H9 (cell line): ENCODE results near the gene GPR62. TPM values are rescaled to one million over a fixed set of nuclear protein-coding genes. Genes with fewer than 3 reads are reported as not detected.

Source experiments
- DNase-seq: peaks from one replicate; pipeline ENCODE4 v3.0.0-alpha.2; 2017
- H2AFZ ChIP-seq: one replicate; pipeline ENCODE4 v1.6.1; 2013; ENCODE audit warnings: mild to moderate bottlenecking, low read length, control low read depth, moderate library complexity
- H2AK5ac ChIP-seq: 2 replicates; pipeline ENCODE4 v1.6.1; 2013; ENCODE audit warnings: low read length, control low read depth, mixed read lengths; ENCODE audit not compliant: insufficient read length
- H2BK120ac ChIP-seq: one replicate; pipeline ENCODE4 v1.6.1; 2013; ENCODE audit warnings: low read depth, mild to moderate bottlenecking, low read length, control low read depth, inconsistent platforms; ENCODE audit not compliant: poor library complexity, severe bottlenecking
- H2BK12ac ChIP-seq: 2 replicates; pipeline ENCODE4 v1.6.1; 2013; ENCODE audit warnings: low read length, control low read depth, mixed read lengths, low read depth; ENCODE audit not compliant: insufficient read length
- H2BK15ac ChIP-seq: 2 replicates; pipeline ENCODE4 v1.6.1; 2013; ENCODE audit warnings: low read depth, low read length, control low read depth
- H2BK20ac ChIP-seq: one replicate; pipeline ENCODE4 v1.6.1; 2013; ENCODE audit warnings: low read depth, mild to moderate bottlenecking, low read length, control low read depth, inconsistent platforms; ENCODE audit not compliant: poor library complexity, severe bottlenecking
- H2BK5ac ChIP-seq: 2 replicates; pipeline ENCODE4 v1.6.1; 2013; ENCODE audit warnings: low read length, control low read depth, mixed read lengths; ENCODE audit not compliant: insufficient read length
- H3K14ac ChIP-seq: 2 replicates; pipeline ENCODE4 v1.6.1; 2013; ENCODE audit warnings: low read length, control low read depth; ENCODE audit not compliant: insufficient read depth
- H3K18ac ChIP-seq: 2 replicates; pipeline ENCODE4 v1.6.1; 2013; ENCODE audit warnings: low read depth, mild to moderate bottlenecking, mixed read lengths, low read length, control low read depth; ENCODE audit not compliant: insufficient read length
- H3K23ac ChIP-seq: 2 replicates; pipeline ENCODE4 v1.6.1; 2013; ENCODE audit warnings: low read length, control low read depth, mixed read lengths, low read depth; ENCODE audit not compliant: insufficient read length
- H3K23me2 ChIP-seq: 2 replicates; pipeline ENCODE4 v1.6.1; 2013; ENCODE audit warnings: low read depth, mild to moderate bottlenecking, mixed read lengths, low read length, control low read depth; ENCODE audit not compliant: insufficient read length, poor library complexity, severe bottlenecking
- H3K27ac ChIP-seq: 2 replicates; pipeline ENCODE4 v1.5.1; 2013; ENCODE audit warnings: low read length, control low read depth, mixed read lengths, low read depth; ENCODE audit not compliant: insufficient read length
- H3K27me3 ChIP-seq: 2 replicates; pipeline ENCODE4 v1.6.1; 2013; ENCODE audit warnings: low read length, control low read depth, inconsistent platforms; ENCODE audit not compliant: insufficient read depth
- H3K4ac ChIP-seq: 2 replicates; pipeline ENCODE4 v1.6.1; 2013; ENCODE audit warnings: low read depth, mild to moderate bottlenecking, control low read depth, inconsistent platforms, low read length, moderate library complexity
- H3K4me1 ChIP-seq: 2 replicates; pipeline ENCODE4 v1.6.1; 2013; ENCODE audit warnings: low read length, control low read depth, inconsistent platforms; ENCODE audit not compliant: insufficient read depth
- H3K4me2 ChIP-seq: 2 replicates; pipeline ENCODE4 v1.6.1; 2013; ENCODE audit warnings: low read length, control low read depth, mixed read lengths; ENCODE audit not compliant: insufficient read length, insufficient read depth
- H3K56ac ChIP-seq: 2 replicates; pipeline ENCODE4 v1.6.1; 2013; ENCODE audit warnings: low read depth, mild to moderate bottlenecking, mixed read lengths, low read length, control low read depth; ENCODE audit not compliant: insufficient read length
- H3K79me1 ChIP-seq: 2 replicates; pipeline ENCODE4 v1.6.1; 2013; ENCODE audit warnings: low read depth, mild to moderate bottlenecking, moderate library complexity, low read length, control low read depth, inconsistent platforms; ENCODE audit not compliant: insufficient read depth, poor library complexity, severe bottlenecking
- H3K79me2 ChIP-seq: 2 replicates; pipeline ENCODE4 v1.6.1; 2013; ENCODE audit warnings: low read length, control low read depth, inconsistent platforms; ENCODE audit not compliant: insufficient read depth
- H3K9ac ChIP-seq: 2 replicates; pipeline ENCODE4 v1.6.1; 2013; ENCODE audit warnings: low read length, control low read depth, mixed read lengths; ENCODE audit not compliant: insufficient read length; ENCODE audit errors: extremely low read depth
- H3K9me3 ChIP-seq: one replicate; pipeline ENCODE4 v1.6.1; 2013; ENCODE audit warnings: low read depth, low read length, inconsistent platforms; ENCODE audit not compliant: control insufficient read depth
- H3T11ph ChIP-seq: one replicate; pipeline ENCODE4 v1.6.1; 2013; ENCODE audit warnings: mild to moderate bottlenecking, low read length, control low read depth, inconsistent platforms
- H4K20me1 ChIP-seq: one replicate; pipeline ENCODE4 v1.6.1; 2013; ENCODE audit not compliant: control insufficient read depth, insufficient read length, insufficient read depth
- H4K5ac ChIP-seq: 2 replicates; pipeline ENCODE4 v1.6.1; 2013; ENCODE audit warnings: low read depth, mild to moderate bottlenecking, mixed read lengths, low read length, control low read depth; ENCODE audit not compliant: insufficient read length
- H4K8ac ChIP-seq: replicated peaks from 2 replicates; pipeline ENCODE4 v1.6.1; 2013; ENCODE audit warnings: low read length, control low read depth, mixed read lengths, low read depth; ENCODE audit not compliant: insufficient read length
- H4K91ac ChIP-seq: 2 replicates; pipeline ENCODE4 v1.6.1; 2013; ENCODE audit warnings: low read depth, mild to moderate bottlenecking, moderate library complexity, mixed read lengths, low read length, control low read depth; ENCODE audit not compliant: insufficient read length
- H3K27ac Mint-ChIP-seq, 3 experiments: 2 replicates in 2 of 3; 3 replicates in 1 of 3; pipeline ENCODE4 v1.8.0; 2020 to 2021; ENCODE audit warnings: mixed read lengths in 3 of 3, mild to moderate bottlenecking in 1 of 3, moderate library complexity in 1 of 3
- H3K27me3 Mint-ChIP-seq: 2 replicates; pipeline ENCODE4 v1.8.0; 2021; ENCODE audit warnings: low read depth, mild to moderate bottlenecking, moderate library complexity, mixed read lengths
- H3K36me3 Mint-ChIP-seq, 3 experiments: 2 replicates in 2 of 3; 3 replicates in 1 of 3; pipeline ENCODE4 v1.8.0; 2020 to 2021; ENCODE audit warnings: low read depth in 3 of 3, mixed read lengths in 3 of 3; ENCODE audit not compliant: insufficient read depth in 1 of 3
- H3K4me1 Mint-ChIP-seq, 2 experiments: 2 replicates each; pipeline ENCODE4 v1.8.0; 2020; ENCODE audit warnings: mixed read lengths in 2 of 2
- H3K4me3 Mint-ChIP-seq, 2 experiments: 2 replicates in 1 of 2; 3 replicates in 1 of 2; pipeline ENCODE4 v1.8.0; 2020 to 2021; ENCODE audit warnings: mild to moderate bottlenecking in 2 of 2, mixed read lengths in 2 of 2, moderate library complexity in 1 of 2
- H3K9me3 Mint-ChIP-seq, 2 experiments: 2 replicates in 1 of 2; 3 replicates in 1 of 2; pipeline ENCODE4 v1.8.0; 2020; ENCODE audit warnings: mild to moderate bottlenecking in 2 of 2, mixed read lengths in 2 of 2, moderate library complexity in 1 of 2
- WGBS: extraction: QIAGEN DNeasy Blood & Tissue Kit; methylation state at CpG from one replicate; pipeline ENCODE4 v1.1.7; 2013; ENCODE audit warnings: missing lambda C conversion rate, low lambda C conversion rate, mixed read lengths; ENCODE audit not compliant: insufficient read length; ENCODE audit errors: extremely low coverage; 5-methylcytosine and 5-hydroxymethylcytosine counted together
- total RNA-seq: library from RNA; stranded (reverse); gene quantifications from 2 replicates; pipeline ENCODE4 v1.2.1, GENCODE V29; 2021
- TF ChIP-seq, protein P1 (sequence below): fragments of 200-600 bp; sonication (generic); conservative IDR thresholded peaks from 3 replicates; pipeline ENCODE4 v1.8.0; 2021; ENCODE audit warnings: antibody characterized with exemption, mild to moderate bottlenecking

The GPR62 gene
- total RNA-seq, 1 experiment from 2014 or later, result 0.13 TPM

DNA sequence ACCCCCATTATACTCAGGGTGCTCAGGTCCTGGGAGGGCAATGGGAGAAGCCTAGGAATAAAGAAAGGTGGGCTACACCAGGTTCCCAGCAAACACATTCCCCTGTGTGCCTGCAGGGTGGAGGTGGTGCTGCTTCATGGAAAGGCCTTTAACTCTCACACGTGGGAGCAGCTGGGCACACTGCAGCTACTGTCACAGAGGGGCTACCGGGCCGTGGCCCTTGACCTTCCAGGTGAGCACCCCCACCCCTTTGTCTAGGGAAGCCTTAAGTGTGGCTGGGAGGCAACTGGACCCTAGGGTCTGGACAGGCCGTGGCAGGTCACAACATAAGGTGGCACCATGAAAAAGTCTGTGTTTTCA is 22.9 kb downstream of the GPR62 start:
- Histone ChIP-seq H2BK120ac (no peak overlapping the region), H3K4me1 (peaks cover 9% of the 10 kb centered on the region; the same call in 1 of the 2 replicates), H3K23me2 (peaks cover 16% of the 10 kb centered on the region), H3K27ac (no peak overlapping the region), H3K79me1 (no peaks in the 10 kb centered on the region), H4K20me1 (peaks cover 3% of the 10 kb centered on the region), H2BK5ac (no peak overlapping the region), H3K14ac (no peak overlapping the region), H3K4ac (no peak overlapping the region), H2BK12ac (no peak overlapping the region), H3K79me2 (no peaks in the 10 kb centered on the region), H2BK20ac (no peak overlapping the region), H2AK5ac (no peak overlapping the region), H3K23ac (no peak overlapping the region), H3K9ac (no peak overlapping the region), H3K9me3 (no peaks in the 10 kb centered on the region), H2BK15ac (no peak overlapping the region), H3T11ph (no peak overlapping the region), H3K56ac (no peak overlapping the region), H4K8ac (no peak overlapping the region), H3K18ac (no peak overlapping the region), H4K5ac (no peak overlapping the region), H2AFZ (no peak overlapping the region), H3K27me3 (peaks cover 7% of the 10 kb centered on the region; the same call in 1 of the 2 replicates), H4K91ac (no peak overlapping the region), H3K4me2 (no peak overlapping the region)
- Mint-ChIP-seq H3K4me1 (peaks cover 20 to 29% of the 10 kb centered on the region in 2 experiments), H3K27ac (no peak overlapping the region), H3K9me3 (peaks cover 0 to 2% of the 10 kb centered on the region in 2 experiments; a peak in 2 of 5 replicates), H3K27me3 (peaks cover 34% of the 10 kb centered on the region), H3K36me3 (peaks cover 0 to 2% (median 0%) of the 10 kb centered on the region in 3 experiments; a peak in 3 of 7 replicates), H3K4me3 (no peak overlapping the region)
- WGBS, result no CpG with 5 or more reads among the region's 4 CpGs
- DNase-seq, result no peak
- TF ChIP-seq, protein P1, sequence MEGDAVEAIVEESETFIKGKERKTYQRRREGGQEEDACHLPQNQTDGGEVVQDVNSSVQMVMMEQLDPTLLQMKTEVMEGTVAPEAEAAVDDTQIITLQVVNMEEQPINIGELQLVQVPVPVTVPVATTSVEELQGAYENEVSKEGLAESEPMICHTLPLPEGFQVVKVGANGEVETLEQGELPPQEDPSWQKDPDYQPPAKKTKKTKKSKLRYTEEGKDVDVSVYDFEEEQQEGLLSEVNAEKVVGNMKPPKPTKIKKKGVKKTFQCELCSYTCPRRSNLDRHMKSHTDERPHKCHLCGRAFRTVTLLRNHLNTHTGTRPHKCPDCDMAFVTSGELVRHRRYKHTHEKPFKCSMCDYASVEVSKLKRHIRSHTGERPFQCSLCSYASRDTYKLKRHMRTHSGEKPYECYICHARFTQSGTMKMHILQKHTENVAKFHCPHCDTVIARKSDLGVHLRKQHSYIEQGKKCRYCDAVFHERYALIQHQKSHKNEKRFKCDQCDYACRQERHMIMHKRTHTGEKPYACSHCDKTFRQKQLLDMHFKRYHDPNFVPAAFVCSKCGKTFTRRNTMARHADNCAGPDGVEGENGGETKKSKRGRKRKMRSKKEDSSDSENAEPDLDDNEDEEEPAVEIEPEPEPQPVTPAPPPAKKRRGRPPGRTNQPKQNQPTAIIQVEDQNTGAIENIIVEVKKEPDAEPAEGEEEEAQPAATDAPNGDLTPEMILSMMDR, result no peak
